Thyroid gland (tissue), 4 donors: Measurements from ENCODE around the gene C3orf22.

Experiments
- POLR2A ChIP-seq, 2 donors: fragments of 450-650 bp; IDR thresholded peaks; one replicate each; pipeline ENCODE4 v1.6.1; 2017; ENCODE audit warnings: antibody characterized with exemption in 2 of 2, mild to moderate bottlenecking in 2 of 2, moderate library complexity in 1 of 2
- TF ChIP-seq, protein P1 (sequence below), 6 experiments: fragments of 200-600 bp in 3 of 6; fragments of 450-650 bp in 3 of 6; sonication (generic) in 3 of 6; IDR thresholded peaks; one replicate each; pipeline ENCODE4 v1.5.1; 2016 to 2019; ENCODE audit warnings: antibody characterized with exemption in 6 of 6, mild to moderate bottlenecking in 2 of 6, inconsistent platforms in 1 of 6, moderate library complexity in 1 of 6

DNA sequence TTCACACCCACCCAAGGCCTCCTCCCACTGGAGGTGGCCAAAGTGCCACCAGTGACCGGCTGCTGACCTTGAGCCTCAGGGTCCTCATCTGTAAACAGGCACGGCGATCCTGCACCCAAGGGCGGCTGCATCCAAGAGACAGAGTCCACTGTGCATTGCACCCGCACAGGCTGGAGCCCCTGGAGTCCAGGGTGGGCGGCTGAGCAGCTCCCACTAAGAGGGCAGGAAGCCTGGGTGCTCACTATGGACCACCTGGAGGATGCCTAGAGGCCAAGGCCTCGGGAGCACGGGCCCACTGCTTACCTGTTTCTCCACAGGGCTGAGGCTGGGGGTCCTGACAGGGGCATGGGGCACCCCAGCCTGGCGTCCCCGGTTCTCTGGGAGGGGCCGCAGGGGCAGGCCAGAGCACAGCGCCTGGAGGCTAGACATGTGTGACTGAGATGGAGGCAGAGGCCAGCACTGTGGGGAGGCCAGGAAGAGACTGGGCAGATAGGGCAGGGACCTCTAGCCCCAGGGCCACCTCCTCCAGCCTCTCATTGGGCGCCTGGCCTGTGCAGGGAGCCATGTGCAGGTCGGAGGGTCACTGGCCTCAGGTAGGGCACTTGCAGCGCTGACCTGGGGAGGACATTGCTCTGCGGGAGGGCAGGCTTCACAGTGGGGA lies 41.3 kb downstream of the C3orf22 start, which contains the start of gene UROC1:
- no peak for TF ChIP-seq POLR2A (IDR thresholded peaks at IDR 0.05)
- TF ChIP-seq, protein P1, sequence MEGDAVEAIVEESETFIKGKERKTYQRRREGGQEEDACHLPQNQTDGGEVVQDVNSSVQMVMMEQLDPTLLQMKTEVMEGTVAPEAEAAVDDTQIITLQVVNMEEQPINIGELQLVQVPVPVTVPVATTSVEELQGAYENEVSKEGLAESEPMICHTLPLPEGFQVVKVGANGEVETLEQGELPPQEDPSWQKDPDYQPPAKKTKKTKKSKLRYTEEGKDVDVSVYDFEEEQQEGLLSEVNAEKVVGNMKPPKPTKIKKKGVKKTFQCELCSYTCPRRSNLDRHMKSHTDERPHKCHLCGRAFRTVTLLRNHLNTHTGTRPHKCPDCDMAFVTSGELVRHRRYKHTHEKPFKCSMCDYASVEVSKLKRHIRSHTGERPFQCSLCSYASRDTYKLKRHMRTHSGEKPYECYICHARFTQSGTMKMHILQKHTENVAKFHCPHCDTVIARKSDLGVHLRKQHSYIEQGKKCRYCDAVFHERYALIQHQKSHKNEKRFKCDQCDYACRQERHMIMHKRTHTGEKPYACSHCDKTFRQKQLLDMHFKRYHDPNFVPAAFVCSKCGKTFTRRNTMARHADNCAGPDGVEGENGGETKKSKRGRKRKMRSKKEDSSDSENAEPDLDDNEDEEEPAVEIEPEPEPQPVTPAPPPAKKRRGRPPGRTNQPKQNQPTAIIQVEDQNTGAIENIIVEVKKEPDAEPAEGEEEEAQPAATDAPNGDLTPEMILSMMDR (IDR thresholded peaks at IDR 0.05) = no peak
